ENCODE data around the gene KRT14.
"Not testable (repeated sequence)": the region's sequence is repeated elsewhere in the genome, so short reads cannot be mapped to it uniquely, and the experiment has no call there.

The KRT14 gene

DNA sequence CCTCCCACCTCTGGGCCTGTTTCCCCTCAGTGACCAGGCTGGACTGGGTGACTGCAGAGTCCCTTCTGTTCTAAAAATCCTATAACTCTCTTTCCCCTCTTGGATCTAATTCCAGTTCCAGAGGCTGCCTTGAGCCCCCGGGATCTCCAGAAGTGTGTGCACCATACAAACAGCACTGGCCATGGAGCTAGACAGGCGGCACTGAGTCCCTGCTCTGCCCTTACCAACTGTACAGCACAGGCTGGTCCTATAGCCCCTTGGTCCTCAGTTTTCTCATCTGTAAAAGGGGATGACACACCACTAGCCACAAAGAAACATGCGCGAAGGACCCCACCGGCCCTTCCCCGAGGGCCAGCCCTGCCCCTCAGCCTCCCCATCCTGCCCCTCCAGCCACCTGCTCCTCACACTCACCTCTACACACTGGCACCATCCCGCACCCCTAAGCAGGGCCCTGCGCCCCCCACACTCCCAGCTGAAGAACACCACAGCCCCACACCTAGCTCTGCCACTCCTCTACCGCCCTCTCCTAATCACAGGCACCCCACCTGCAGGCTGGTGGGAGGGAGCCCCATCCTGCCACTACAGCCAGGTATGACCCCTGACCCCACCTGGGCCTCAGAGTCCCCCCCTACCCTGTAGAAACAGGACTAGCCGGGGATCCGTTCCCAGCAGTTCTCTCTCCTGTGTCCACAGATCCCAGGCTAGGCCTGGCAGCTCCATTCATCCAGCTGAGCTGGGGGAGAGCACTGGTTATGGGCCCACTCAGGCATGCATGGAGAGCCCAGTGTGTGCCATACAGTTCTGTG is 26.8 kb upstream of the KRT14 start:
- TF ChIP-seq, protein P1, sequence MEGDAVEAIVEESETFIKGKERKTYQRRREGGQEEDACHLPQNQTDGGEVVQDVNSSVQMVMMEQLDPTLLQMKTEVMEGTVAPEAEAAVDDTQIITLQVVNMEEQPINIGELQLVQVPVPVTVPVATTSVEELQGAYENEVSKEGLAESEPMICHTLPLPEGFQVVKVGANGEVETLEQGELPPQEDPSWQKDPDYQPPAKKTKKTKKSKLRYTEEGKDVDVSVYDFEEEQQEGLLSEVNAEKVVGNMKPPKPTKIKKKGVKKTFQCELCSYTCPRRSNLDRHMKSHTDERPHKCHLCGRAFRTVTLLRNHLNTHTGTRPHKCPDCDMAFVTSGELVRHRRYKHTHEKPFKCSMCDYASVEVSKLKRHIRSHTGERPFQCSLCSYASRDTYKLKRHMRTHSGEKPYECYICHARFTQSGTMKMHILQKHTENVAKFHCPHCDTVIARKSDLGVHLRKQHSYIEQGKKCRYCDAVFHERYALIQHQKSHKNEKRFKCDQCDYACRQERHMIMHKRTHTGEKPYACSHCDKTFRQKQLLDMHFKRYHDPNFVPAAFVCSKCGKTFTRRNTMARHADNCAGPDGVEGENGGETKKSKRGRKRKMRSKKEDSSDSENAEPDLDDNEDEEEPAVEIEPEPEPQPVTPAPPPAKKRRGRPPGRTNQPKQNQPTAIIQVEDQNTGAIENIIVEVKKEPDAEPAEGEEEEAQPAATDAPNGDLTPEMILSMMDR (IDR thresholded peaks at IDR 0.05; ENCODE audit: low read depth, low read length): no peak
- no peak for DNase-seq (ENCODE audit: extremely low read depth, low read depth)

DNA sequence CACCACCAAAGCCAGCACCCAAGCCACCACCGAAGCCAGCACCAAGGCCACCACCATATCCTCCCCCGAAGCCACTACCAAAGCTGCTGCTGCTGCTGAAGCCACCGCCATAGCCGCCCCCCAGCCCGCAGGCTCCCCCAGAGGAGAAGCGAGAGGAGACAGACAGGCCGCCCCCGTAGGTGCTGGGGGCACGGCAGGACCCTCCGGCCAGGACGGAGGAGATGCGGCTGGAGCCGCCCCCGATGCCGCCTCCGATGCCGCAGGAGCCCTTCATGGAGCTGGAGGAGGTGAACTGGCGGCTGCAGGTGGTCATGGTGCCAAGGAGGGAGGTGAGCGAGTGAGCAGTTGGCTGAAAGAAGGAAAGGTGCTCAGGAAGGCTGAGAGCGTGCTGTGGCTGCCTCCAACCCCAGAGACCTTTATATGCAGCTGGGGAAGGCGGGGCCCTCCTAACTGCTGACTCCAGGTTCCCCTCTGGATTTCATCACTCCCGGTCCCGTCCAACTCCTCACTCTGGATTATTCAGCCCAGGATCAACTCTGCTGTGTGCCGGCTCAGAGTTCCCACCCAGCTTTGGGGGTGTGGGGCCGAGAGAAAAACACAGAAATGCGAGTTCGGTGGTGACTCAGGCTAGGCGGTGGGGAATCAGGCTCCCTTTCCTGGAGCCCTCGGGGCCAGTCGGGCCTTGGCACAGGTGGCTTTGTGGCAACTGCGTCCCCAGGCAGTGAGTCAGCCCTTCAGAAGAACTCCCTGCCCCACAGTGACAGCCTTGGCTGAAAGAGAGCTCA is 25.9 kb upstream of the KRT14 start, which contains the start of gene KRT16:
Gene KRT16 (minus strand): TSS at position 392 of the 785 bp plus-strand sequence. CDS start 79 bp downstream, at position 313.
- DNase-seq (ENCODE audit: extremely low read depth, low read depth): not testable (repeated sequence)

- TF ChIP-seq, protein P1 (IDR thresholded peaks at IDR 0.05; ENCODE audit: low read depth, low read length): no peak
- no peak for DNase-seq (ENCODE audit: extremely low read depth, low read depth)
Measured at GRCh38 chr17:41610965-41611640, 24.4 kb upstream of the KRT14 start.

- not testable (repeated sequence) for DNase-seq (ENCODE audit: extremely low read depth, low read depth)
- TF ChIP-seq, protein P1 (IDR thresholded peaks at IDR 0.05; ENCODE audit: low read depth, low read length): peak; percentile 18
Measured at GRCh38 chr17:41610061-41610517, 23.4 kb upstream of the KRT14 start.

DNA sequence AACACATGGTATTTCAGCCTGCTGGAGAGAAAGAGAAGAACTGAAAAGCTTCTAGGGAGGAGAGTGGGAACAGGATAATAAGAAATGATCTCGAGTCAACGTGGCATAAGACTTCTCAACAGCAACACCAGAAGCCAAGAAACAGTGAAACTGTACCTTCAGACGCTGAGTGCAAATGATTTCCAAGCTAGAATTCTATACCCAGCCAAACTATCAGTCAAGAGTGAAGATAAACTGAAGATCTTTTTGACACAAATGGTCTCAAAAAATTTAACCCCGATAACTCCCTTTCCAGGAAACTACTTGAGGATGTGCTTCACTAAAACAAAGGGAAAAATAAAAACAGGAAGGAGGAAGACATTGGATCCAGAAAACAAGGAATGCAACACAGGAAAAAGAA is 20.2 kb upstream of the KRT14 start:
- DNase-seq (ENCODE audit: extremely low read depth, low read depth): not testable (repeated sequence)

DNA sequence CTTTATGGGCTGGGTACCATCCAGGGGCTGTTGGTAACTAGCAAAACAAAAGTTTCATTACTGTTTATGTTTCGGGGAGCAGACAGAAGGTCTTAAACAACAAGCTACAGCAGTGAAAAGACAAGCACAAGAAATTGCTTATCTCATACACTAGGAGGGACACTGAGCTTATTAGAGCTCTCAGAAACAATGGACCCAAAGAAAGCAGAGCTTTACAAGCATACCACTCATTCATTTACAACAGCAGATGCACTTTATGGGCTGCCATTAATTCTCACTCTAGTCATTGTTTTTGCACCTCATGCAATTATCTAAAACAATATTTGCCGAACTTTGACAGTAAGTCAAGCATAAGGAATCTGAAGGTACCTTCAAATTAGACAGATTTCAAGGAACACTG is 15.8 kb upstream of the KRT14 start:
- TF ChIP-seq, protein P1 (IDR thresholded peaks at IDR 0.05; ENCODE audit: low read depth, low read length): no peak
- no peak for DNase-seq (ENCODE audit: extremely low read depth, low read depth)

GRCh38 chr17:41600318-41600717 is 13.6 kb upstream of the KRT14 start:
- DNase-seq (ENCODE audit: extremely low read depth, low read depth): no peak
- TF ChIP-seq, protein P1 (IDR thresholded peaks at IDR 0.05; ENCODE audit: low read depth, low read length): no peak

DNA sequence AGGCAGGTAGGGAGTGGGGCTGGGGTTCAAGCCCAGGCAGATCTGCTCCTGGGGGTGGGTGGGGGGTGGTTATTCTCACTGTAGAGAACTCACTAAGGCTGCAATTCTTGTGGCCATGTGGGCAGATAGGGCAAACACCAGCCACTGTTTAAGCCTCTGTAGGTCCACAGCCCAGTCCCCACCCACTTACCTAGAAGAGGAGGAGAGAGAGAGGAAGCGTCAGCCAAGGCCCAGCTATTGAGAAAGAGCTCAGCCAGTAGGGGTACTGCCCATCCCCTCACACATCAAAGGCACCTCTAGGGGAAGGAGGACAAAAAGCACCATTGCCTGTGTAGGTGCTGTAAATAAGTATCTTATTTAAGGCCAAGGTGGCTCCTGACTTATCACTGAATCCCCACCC is 13.0 kb upstream of the KRT14 start:
- TF ChIP-seq, protein P1 (IDR thresholded peaks at IDR 0.05; ENCODE audit: low read depth, low read length): no peak
- no peak for DNase-seq (ENCODE audit: extremely low read depth, low read depth)
